ENCODE results near the gene APOL3. TPM values are rescaled to one million over a fixed set of nuclear protein-coding genes. Genes with fewer than 3 reads are reported as not detected.
A peak's percentile ranks its signal among the peaks of the same experiment; 100 is the strongest.

Gene APOL3
- total and polyA plus RNA-seq, 2 of the 13 experiments (the other 11 are each of a cell fraction or from before 2014, with no cell fraction given): 3.8 to 5.4 TPM

GRCh38 chr22:36125434-36125833, 35.1 kb downstream of the APOL3 start (continued):
- TF ChIP-seq ZFP91 (CRISPR knock-in tag; IDR thresholded peaks at IDR 0.05; ENCODE audit: borderline replicate concordance) (no peak), ATAD3A (CRISPR knock-in tag; IDR thresholded peaks at IDR 0.05) (no peak), ONECUT2 (CRISPR knock-in tag; IDR thresholded peaks at IDR 0.05) (no peak), THAP8 (CRISPR knock-in tag; IDR thresholded peaks at IDR 0.05; ENCODE audit: borderline replicate concordance) (no peak), CC2D1A (CRISPR knock-in tag; IDR thresholded peaks at IDR 0.05) (no peak), ZBTB42 (CRISPR knock-in tag; IDR thresholded peaks at IDR 0.05) (no peak), TEAD3 (CRISPR knock-in tag; optimal IDR thresholded peaks at IDR 0.05; ENCODE audit: borderline replicate concordance) (peak; percentile 68), ZMYM4 (CRISPR knock-in tag; IDR thresholded peaks at IDR 0.05) (peak; percentile 41; the same call in 1 of the 2 replicates), RELA (CRISPR knock-in tag; IDR thresholded peaks at IDR 0.05) (no peak), MLXIP (CRISPR knock-in tag; IDR thresholded peaks at IDR 0.05; ENCODE audit: borderline replicate concordance) (no peak), SMARCE1 (IDR thresholded peaks at IDR 0.05; ENCODE audit: borderline replicate concordance) (no peak), HOXA7 (CRISPR knock-in tag; IDR thresholded peaks at IDR 0.05) (no peak), ZNF3 (CRISPR knock-in tag; IDR thresholded peaks at IDR 0.05) (no peak), ZNF331 (CRISPR knock-in tag; IDR thresholded peaks at IDR 0.05) (peak; percentile 89), TOE1 (CRISPR knock-in tag; IDR thresholded peaks at IDR 0.05) (no peak), HCFC1 (IDR thresholded peaks at IDR 0.05; ENCODE audit: low read depth, low read length) (no peak), ZNF572 (CRISPR knock-in tag; IDR thresholded peaks at IDR 0.05) (no peak), POLR2AphosphoS2 (IDR thresholded peaks at IDR 0.05; ENCODE audit: low read depth, low read length) (no peak), ZBTB7B (CRISPR knock-in tag; IDR thresholded peaks at IDR 0.05) (no peak), ZNF317 (CRISPR knock-in tag; IDR thresholded peaks at IDR 0.05) (no peak), ZSCAN25 (CRISPR knock-in tag; IDR thresholded peaks at IDR 0.05) (no peak), USF2 (IDR thresholded peaks at IDR 0.05; ENCODE audit: low read depth, low read length) (no peak), USF2 (CRISPR knock-in tag; IDR thresholded peaks at IDR 0.05; ENCODE audit: borderline replicate concordance) (no peak), FOXO1 (CRISPR knock-in tag; IDR thresholded peaks at IDR 0.05) (0 out of 2 replicates have a peak, but pooled peaks have one; percentile 20)

All from HepG2 (cell line).